H1 (cell line): ENCODE data around the gene TRDN. TPM values are rescaled to one million over a fixed set of nuclear protein-coding genes. Genes with fewer than 3 reads are reported as not detected.

Source experiments
- BCL11A ChIP-seq, 2 experiments: IDR thresholded peaks; one replicate each; pipeline ENCODE4 v1.6.1; 2011; ENCODE audit warnings: low read depth in 2 of 2, low read length in 2 of 2, mild to moderate bottlenecking in 2 of 2
- CBX8 ChIP-seq: fragments of 300-800, 300-1000 bp; sonication (generic); IDR thresholded peaks from 2 replicates; pipeline ENCODE4 v1.7.1; 2016; ENCODE audit warnings: low read depth, low read length, borderline replicate concordance
- CHD2 ChIP-seq: IDR thresholded peaks from 2 replicates; pipeline ENCODE4 v1.6.1; 2012; ENCODE audit warnings: low read length, improper control_type of control experiment
- CHD7 ChIP-seq: fragments of 300-600 bp; sonication (generic); IDR thresholded peaks from 2 replicates; pipeline ENCODE4 v1.7.1; 2012; ENCODE audit warnings: low read length, moderate library complexity, mild to moderate bottlenecking, inconsistent platforms; ENCODE audit not compliant: insufficient replicate concordance
- CTCF ChIP-seq, 3 experiments: IDR thresholded peaks; 1 replicate in 2 of 3; 2 replicates in 1 of 3; pipeline versions ENCODE4 v1.5.1 to v1.6.1; 2011; ENCODE audit warnings: low read length in 3 of 3, mild to moderate bottlenecking in 3 of 3, inconsistent platforms in 2 of 3, low read depth in 1 of 3, moderate library complexity in 1 of 3; ENCODE audit not compliant: insufficient read depth in 1 of 3; ENCODE audit errors: control extremely low read depth in 1 of 3
- GABPA ChIP-seq: IDR thresholded peaks from 2 replicates; pipeline ENCODE4 v1.6.1; 2011; ENCODE audit warnings: mild to moderate bottlenecking, low read length, moderate library complexity, borderline replicate concordance; ENCODE audit not compliant: insufficient read depth
- JUND ChIP-seq: IDR thresholded peaks from 2 replicates; pipeline ENCODE4 v1.6.1; 2011; ENCODE audit warnings: mild to moderate bottlenecking, improper control_type of control experiment, low read length
- KDM5A ChIP-seq: fragments of 200-600 bp; IDR thresholded peaks from 2 replicates; pipeline ENCODE4 v1.7.1; 2012; ENCODE audit warnings: mild to moderate bottlenecking, low read length, inconsistent platforms, mixed read lengths
- SP2 ChIP-seq: IDR thresholded peaks from 2 replicates; pipeline ENCODE4 v1.6.1; 2012; ENCODE audit warnings: mild to moderate bottlenecking, low read length, inconsistent platforms
- TCF12 ChIP-seq: IDR thresholded peaks from 2 replicates; pipeline ENCODE4 v1.6.1; 2011; ENCODE audit warnings: low read depth, mild to moderate bottlenecking, low read length
- polyA plus RNA-seq, 7 experiments: library from polyadenylated mRNA; depleted of rRNA in 3 of 7; stranded (reverse) in 5 of 7; unstranded in 2 of 7; fragments of >200 nt in 5 of 7; fragments of 200-250 nt in 2 of 7; gene quantifications; 1 replicate in 5 of 7; 2 replicates in 1 of 7; 4 replicates in 1 of 7; pipeline versions ENCODE4 v1.2.1 to v1.2.3, GENCODE V29; 2011 to 2013; ENCODE audit warnings: missing spikeins in 2 of 7, mixed read lengths in 2 of 7
- total RNA-seq: library from RNA; stranded (reverse); fragmentation: NEBNext Ultra II Directional; extraction: Animal tissue kit (Norgen Biotek cat#: 25700); gene quantifications from 2 replicates; pipeline ENCODE4 v1.2.1, GENCODE V29; 2021

The TRDN gene
- total and polyA plus RNA-seq, 2 of the 8 experiments (the other 6 are each of a cell fraction or from before 2014, with no cell fraction given) = 1.6 to 41.6 TPM

GRCh38 chr6:123648723-123649122 is 12.0 kb upstream of the TRDN start (continued):
- TF ChIP-seq CHD7 = no peak
- no peak for TF ChIP-seq CHD2
- TF ChIP-seq BCL11A (IDR thresholded peaks at IDR 0.05; ENCODE audit: low read depth in 2 of 2, low read length in 2 of 2) = no peak
- no peak for TF ChIP-seq CTCF (IDR thresholded peaks at IDR 0.05; ENCODE audit: control extremely low read depth in 1 of 3, insufficient read depth in 1 of 3, low read depth in 1 of 3, low read length in 3 of 3)
- TF ChIP-seq GABPA = no peak
- TF ChIP-seq SP2 = no peak
- no peak for TF ChIP-seq CBX8
- no peak for TF ChIP-seq JUND
- TF ChIP-seq TCF12 = no peak
- TF ChIP-seq KDM5A = no peak
